Neural progenitor cell (in vitro differentiated cells): ENCODE results near the gene ANKRD33.

Experiments used
- EZH2 ChIP-seq: fragments of 200-600 bp; sonication (generic); IDR thresholded peaks from 2 replicates; pipeline ENCODE4 v1.6.1; 2017; ENCODE audit warnings: antibody characterized with exemption, mild to moderate bottlenecking, moderate library complexity
- EZH2phosphoT487 ChIP-seq: fragments of 200-600 bp; sonication (generic); IDR thresholded peaks from 2 replicates; pipeline ENCODE4 v1.6.1; 2017; ENCODE audit warnings: antibody characterized with exemption

GRCh38 chr12:51887476-51888315, at the start of gene ANKRD33:
- TF ChIP-seq EZH2 (no peak), EZH2phosphoT487 (no peak)
